Measurements from ENCODE around the gene PDLIM7. TPM values are rescaled to one million over a fixed set of nuclear protein-coding genes. Genes with fewer than 3 reads are reported as not detected.
A peak's percentile ranks its signal among the peaks of the same experiment; 100 is the strongest.

Gene PDLIM7
- total RNA-seq, 1 experiment from 2014 or later: 132 TPM

- no TSS peak for BruUV-seq (replicated peaks)
- no peaks in the 10 kb centered on the region for H3K4me1 ChIP-seq (ENCODE audit: insufficient read depth, low read length, poor library complexity, severe bottlenecking)
- POLR2A ChIA-PET (ENCODE audit: low non-redundant PET): interaction anchor here (0.7 kb wide), 1 partner anchor 464 kb away, joined by 16 read pairs; no protein-coding TSS in a partner anchor
- intact Hi-C loops (cut with micrococcal nuclease; ENCODE audit: unreplicated experiment): no loop called here
- H3K27me3 ChIP-seq (replicated peaks; ENCODE audit: insufficient read depth, low read depth, low read length, poor library complexity): no peaks in the 10 kb centered on the region
- TF ChIP-seq CTCF (conservative IDR thresholded peaks at IDR 0.05; ENCODE audit: low read depth, low read length): peak; percentile 22; the same call in 1 of the 2 replicates
- TF ChIP-seq EZH2 (IDR thresholded peaks at IDR 0.05; ENCODE audit: borderline replicate concordance, low read depth, low read length, poor library complexity, severe bottlenecking): no peak
- no peak for DNase-seq (ENCODE audit: low spot score)
- H3K36me3 ChIP-seq (ENCODE audit: insufficient read depth, low read length, poor library complexity, severe bottlenecking): peaks cover 17% of the 10 kb centered on the region
- H3K27ac ChIP-seq (ENCODE audit: low read depth, low read length, poor library complexity, severe bottlenecking): no peak overlapping the region
- H3K4me3 ChIP-seq (ENCODE audit: low read depth, low read length, poor library complexity, severe bottlenecking): no peak overlapping the region
- H3K9me3 ChIP-seq (ENCODE audit: low read depth, low read length, poor library complexity, severe bottlenecking): no peaks in the 10 kb centered on the region
- CTCF ChIA-PET: no interaction called here
Measured at GRCh38 chr5:177507165-177507564, 9.8 kb upstream of the PDLIM7 start.

GRCh38 chr5:177505075-177505474, 7.7 kb upstream of the PDLIM7 start:
- no TSS peak for BruUV-seq (replicated peaks)
- no peaks in the 10 kb centered on the region for H3K4me1 ChIP-seq (ENCODE audit: insufficient read depth, low read length, poor library complexity, severe bottlenecking)
- TF ChIP-seq EZH2 (IDR thresholded peaks at IDR 0.05; ENCODE audit: borderline replicate concordance, low read depth, low read length, poor library complexity, severe bottlenecking): no peak
- TF ChIP-seq CTCF (conservative IDR thresholded peaks at IDR 0.05; ENCODE audit: low read depth, low read length): no peak
- POLR2A ChIA-PET (ENCODE audit: low non-redundant PET): no interaction called here
- intact Hi-C loops (cut with micrococcal nuclease; ENCODE audit: unreplicated experiment): no loop called here
- H3K27me3 ChIP-seq (replicated peaks; ENCODE audit: insufficient read depth, low read depth, low read length, poor library complexity): no peaks in the 10 kb centered on the region
- no peak overlapping the region for H3K4me3 ChIP-seq (ENCODE audit: low read depth, low read length, poor library complexity, severe bottlenecking)
- H3K27ac ChIP-seq (ENCODE audit: low read depth, low read length, poor library complexity, severe bottlenecking): no peak overlapping the region
- no peak for DNase-seq (ENCODE audit: low spot score)
- CTCF ChIA-PET: no interaction called here
- H3K9me3 ChIP-seq (ENCODE audit: low read depth, low read length, poor library complexity, severe bottlenecking): no peaks in the 10 kb centered on the region
- H3K36me3 ChIP-seq (ENCODE audit: insufficient read depth, low read length, poor library complexity, severe bottlenecking): no peaks in the 10 kb centered on the region

GRCh38 chr5:177504086-177505056, 7.0 kb upstream of the PDLIM7 start:
- DNase-seq (ENCODE audit: low spot score): no peak
- TF ChIP-seq CTCF (conservative IDR thresholded peaks at IDR 0.05; ENCODE audit: low read depth, low read length) (no peak), EZH2 (IDR thresholded peaks at IDR 0.05; ENCODE audit: borderline replicate concordance, low read depth, low read length, poor library complexity, severe bottlenecking) (no peak)
- Histone ChIP-seq H3K36me3 (ENCODE audit: insufficient read depth, low read length, poor library complexity, severe bottlenecking) (no peaks in the 10 kb centered on the region), H3K4me1 (ENCODE audit: insufficient read depth, low read length, poor library complexity, severe bottlenecking) (no peaks in the 10 kb centered on the region), H3K27me3 (replicated peaks; ENCODE audit: insufficient read depth, low read depth, low read length, poor library complexity) (no peaks in the 10 kb centered on the region), H3K27ac (ENCODE audit: low read depth, low read length, poor library complexity, severe bottlenecking) (no peak overlapping the region), H3K4me3 (ENCODE audit: low read depth, low read length, poor library complexity, severe bottlenecking) (no peak overlapping the region), H3K9me3 (ENCODE audit: low read depth, low read length, poor library complexity, severe bottlenecking) (no peaks in the 10 kb centered on the region)
- BruUV-seq (replicated peaks): no TSS peak
- CTCF ChIA-PET: no interaction called here
- intact Hi-C loops (cut with micrococcal nuclease; ENCODE audit: unreplicated experiment): no loop called here
- POLR2A ChIA-PET (ENCODE audit: low non-redundant PET): no interaction called here
